Right forelimb (tissue), 1 donor: ENCODE results near the gene CELF2.

Experiments
- DNase-seq: peaks from one replicate; pipeline ENCODE4 v3.0.0-alpha.2; 2018

CELF2 gene

DNA sequence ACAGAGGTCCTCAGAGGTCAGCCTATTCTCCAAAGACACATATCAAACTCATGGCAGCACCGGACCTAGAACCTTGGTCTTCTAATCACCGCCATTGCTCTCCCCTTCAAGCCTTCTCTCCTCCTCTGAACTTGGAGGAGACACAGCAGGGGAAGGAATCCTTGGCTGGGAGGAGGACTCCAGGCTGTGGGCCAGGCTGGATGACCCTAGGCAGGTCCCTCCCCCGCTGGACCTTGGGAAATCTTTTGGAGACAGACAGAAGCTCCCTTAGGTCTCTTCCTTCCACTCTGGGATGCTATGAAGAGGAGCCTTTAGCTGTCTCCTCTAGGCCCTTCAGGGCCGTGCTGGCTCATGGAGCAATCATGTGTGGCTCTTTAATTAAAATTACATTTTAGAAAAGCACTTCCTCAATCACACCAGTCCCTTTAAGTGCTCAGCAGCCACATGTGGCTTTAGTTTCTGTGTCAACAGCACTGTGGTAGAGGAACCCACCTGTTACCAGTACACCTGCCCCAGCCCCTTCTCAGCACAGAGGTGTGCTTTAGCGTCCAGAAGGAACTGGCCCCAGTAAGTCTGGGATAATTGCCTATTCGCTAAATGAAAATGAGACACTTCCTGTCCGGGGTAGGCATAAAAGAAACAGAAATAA, 238.2 kb downstream of the CELF2 start:
- DNase-seq: no peak

- DNase-seq: no peak
Observed at GRCh38 chr10:11256896-11257295, 239.2 kb downstream of the CELF2 start.

- DNase-seq: no peak
Observed at GRCh38 chr10:11257440-11258090, 239.9 kb downstream of the CELF2 start.

DNA sequence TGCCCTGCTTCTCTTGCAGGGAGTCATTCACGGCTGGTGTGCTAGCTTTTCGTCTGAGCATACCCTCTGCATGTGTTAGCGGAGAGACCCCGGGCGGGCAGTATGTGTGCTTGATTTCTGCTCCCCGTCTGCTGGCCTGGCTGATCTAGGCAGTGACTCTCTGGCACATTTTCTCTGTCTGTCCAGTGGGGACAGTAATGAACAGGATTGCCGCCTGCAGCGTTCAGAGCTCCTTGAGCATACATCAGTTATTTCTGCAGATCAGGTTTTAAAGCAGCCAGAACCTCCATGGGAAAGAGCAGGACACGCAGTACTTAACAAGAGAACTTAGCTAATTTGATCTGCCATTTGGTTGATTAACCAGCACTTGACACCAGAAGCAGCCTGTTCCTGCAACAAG, 242.5 kb downstream of the CELF2 start:
- DNase-seq: peak; percentile 39

- DNase-seq: no peak
Observed at GRCh38 chr10:11261143-11261542, 243.5 kb downstream of the CELF2 start.

GRCh38 chr10:11261687-11262493, 244.2 kb downstream of the CELF2 start:
- DNase-seq: no peak

GRCh38 chr10:11262494-11263345, 245.0 kb downstream of the CELF2 start:
- DNase-seq: no peak

DNA sequence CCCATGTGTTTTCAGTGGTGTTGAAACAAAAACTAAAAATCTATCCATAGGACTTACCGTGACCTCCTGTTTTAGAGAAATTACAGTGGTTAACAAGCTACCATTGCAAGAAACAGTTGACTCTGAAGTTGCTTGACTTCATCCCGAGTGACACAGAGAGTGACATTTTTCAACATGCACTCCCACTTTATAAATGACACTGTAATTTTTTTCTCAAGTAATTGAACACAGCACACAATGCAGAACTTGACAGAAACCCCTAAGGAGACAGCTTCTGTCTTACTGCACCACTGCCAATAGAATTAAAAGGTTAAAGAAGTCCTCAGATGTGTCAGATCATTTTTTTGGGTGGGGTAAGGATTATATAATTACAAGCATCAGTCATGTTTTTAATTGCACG, 246.1 kb downstream of the CELF2 start:
- no peak for DNase-seq

DNA sequence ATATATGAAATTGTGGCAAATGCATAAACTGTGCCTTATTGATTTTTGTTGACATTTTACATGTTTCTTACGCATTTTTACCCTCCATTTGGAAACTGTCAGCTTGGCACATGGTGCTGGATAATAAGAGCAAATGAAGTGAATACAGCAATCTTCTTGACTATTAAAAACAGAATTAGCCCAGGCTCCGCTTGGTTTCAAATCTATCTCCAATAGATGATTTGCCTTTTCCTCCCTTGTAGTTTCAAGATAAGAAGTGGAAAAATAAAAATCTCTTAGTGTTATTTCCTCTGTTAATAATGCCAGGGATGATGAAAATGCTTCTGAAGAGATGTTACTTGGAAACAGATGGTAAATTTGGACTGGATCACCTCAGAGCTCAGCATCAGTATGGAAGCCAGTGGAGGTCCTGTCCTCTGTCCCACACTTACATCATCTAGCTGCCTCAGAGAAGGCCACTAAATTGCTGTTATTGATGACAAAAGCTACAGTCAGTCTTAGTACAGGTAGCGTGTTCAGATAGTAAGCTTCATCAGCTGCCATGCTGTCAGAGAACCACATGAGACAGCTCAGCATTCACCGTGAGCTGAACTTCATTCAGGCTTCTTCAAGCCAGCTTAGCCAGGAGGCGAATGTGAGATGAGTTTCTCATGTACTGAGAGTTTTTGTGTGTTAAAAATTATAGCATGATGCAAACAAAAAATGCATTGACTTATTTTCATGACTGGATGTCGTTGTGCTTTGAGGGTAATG, 246.8 kb downstream of the CELF2 start:
- DNase-seq: no peak

DNA sequence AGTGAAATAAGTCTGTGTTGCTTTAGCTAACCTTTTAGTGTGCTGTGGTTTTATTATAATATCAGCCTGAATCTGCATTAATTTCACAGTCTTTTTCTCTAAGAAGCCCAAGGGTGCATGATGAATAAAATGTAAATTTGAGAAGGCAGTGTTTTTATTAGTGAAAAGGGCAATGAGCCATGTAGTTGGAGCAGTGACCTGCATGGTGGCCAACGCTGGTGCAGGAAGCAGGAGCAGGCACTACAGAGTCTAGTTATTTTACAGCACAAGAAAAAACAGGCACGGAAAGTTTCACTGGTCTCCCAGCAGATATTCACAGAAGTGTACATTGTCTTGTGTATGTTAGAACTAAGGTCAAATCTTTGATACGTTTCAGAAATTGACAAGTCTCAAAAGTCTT, 247.8 kb downstream of the CELF2 start:
- no peak for DNase-seq

DNA sequence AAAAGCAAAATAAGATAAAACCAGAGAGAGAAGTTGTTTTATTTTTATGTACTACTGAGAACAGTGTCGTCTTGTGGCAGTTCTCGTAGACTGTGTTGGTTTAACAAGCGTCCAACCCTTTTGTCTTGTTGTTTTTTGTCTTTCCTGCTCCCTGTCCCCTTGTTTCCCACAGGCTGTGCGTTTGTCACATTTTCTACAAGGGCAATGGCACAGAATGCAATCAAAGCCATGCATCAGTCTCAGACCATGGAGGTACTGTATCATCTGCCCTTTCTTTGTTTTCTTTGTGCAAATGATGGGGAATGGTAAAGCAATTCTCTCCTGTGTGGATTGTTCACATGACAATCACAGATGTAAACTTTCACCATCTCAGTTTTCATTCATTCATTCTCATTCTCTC, 248.8 kb downstream of the CELF2 start:
- no peak for DNase-seq

GRCh38 chr10:11270135-11270857, 252.6 kb downstream of the CELF2 start:
- peak; percentile 88 for DNase-seq

GRCh38 chr10:11270858-11271179, 253.1 kb downstream of the CELF2 start:
- DNase-seq: no peak

DNA sequence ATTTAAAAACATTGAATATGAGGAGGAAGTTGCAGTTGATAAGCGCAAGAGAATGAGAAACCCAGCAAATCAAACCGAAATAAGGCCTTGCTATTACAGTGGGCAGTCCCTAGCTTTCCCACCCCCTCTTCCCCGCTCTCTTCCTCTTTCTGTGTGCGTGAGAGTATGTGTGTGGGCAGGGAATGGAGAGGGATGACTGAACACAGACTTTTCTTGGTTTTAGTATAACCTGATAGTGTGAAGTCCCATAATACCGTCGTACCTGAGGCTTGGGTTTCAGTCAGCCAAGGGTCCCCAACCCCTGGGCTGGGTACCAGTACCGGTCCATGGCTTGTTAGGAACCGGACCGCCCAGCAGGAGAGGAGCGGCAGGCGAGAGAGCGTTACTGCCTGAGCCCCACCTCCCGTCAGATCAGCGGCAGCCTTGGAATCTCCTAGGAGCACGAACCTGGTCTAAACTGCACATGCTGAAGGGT, 255.3 kb downstream of the CELF2 start:
- no peak for DNase-seq

GRCh38 chr10:11274452-11274851, 256.8 kb downstream of the CELF2 start:
- no peak for DNase-seq

DNA sequence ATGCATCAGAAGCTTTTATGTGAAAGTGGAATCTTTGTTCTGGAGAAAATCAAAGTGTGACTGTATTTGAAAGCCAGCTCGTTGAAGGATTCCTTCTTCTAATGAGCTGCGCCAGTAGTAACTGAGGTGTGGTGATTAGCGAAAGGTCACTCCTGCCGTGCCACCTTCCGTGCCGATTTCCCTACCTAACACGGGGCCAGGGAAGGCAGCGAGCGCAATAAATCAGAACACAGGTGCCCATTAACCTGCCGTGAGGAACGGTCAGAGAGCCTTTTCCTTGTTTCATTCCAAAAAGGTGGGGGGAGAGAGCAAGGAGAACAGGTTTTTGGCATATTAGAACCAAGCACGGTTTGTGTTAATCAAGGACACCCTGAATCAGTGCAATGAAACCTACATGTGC, 258.0 kb downstream of the CELF2 start:
- DNase-seq: no peak

DNA sequence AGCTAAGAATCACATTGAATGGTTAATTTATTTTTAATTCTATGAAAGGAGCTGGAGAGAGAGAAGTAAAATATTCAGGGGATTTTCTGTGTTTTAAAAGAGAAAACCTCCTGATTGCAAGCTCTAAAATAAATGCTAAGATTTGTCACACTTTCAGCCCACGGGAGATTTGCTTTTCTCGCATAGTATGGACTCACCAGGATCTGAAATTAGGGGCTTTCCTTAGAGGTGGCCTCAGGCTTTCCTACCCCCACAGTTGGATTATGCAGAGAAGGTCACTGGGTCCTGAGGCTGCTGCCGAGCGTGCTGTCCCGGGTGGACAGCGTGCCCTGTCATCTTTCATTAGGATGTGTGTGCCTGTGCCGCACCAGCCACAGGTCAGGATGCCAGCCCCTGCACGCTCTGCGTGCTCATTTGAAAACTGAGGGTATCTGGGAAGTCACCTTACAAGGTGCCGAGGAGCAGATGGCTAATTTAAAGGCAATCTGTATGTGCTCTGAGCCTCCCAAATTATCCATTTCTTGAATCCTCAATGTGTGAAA, 258.8 kb downstream of the CELF2 start:
- DNase-seq: peak; percentile 30

DNA sequence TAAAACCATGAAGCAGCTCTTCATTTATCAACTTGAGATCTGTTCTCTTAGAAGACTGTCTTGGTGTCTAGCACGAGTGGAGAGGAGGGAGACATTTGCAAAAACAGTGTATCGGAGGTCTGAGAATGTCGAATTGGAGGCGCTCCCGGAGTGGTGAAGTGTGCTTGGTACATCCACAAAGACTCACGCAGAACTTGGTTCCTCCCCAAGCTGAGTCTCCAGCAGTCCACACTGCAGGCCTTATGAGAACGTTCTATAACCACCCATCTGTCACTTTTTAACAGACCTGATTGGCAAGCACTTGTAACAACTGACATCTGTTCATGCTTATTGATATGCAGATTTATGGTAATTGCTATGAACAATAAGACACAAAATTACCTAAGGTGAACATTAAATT, 261.6 kb downstream of the CELF2 start:
- no peak for DNase-seq

GRCh38 chr10:11280187-11280932, 262.7 kb downstream of the CELF2 start:
- peak; percentile 28 for DNase-seq

DNA sequence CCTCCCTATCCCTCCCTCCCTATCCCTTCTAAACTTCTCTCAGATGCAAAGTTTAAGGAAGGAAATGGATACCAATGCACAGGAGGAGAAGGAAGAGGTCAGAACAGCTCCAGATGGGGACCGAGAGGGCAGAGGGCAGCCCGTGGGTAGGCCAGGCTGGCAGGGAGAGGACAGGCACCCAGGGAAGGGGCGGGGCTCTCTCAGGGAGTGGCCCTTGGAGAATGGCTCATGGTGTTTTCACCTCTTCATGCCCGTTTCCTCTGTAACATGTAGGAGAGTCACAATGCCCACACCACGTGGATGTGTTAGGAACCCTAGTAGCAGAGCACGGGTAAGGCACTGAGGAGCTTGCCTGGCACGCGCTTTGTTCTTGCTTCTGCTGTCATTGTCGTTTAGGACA, 264.5 kb downstream of the CELF2 start:
- peak; percentile 20 for DNase-seq

GRCh38 chr10:11282661-11283060, 265.0 kb downstream of the CELF2 start:
- peak; percentile 39 for DNase-seq
